Neural cell (in vitro differentiated cells): Measurements from ENCODE around the gene RAB11FIP5.

ENCODE experiments used
- CTCF ChIP-seq: fragments of 450-650 bp; IDR thresholded peaks from 2 replicates; pipeline ENCODE4 v1.5.1; 2014; ENCODE audit warnings: antibody characterized with exemption, mild to moderate bottlenecking, moderate library complexity; ENCODE audit not compliant: poor library complexity, severe bottlenecking
- EZH2 ChIP-seq: fragments of 200-600, 300-800 bp; shearing (Covaris generic), sonication (generic); IDR thresholded peaks from 2 replicates; pipeline ENCODE4 v1.6.1; 2014; ENCODE audit warnings: antibody characterized with exemption, low read length, borderline replicate concordance, mild to moderate bottlenecking; ENCODE audit not compliant: insufficient read depth, poor library complexity, severe bottlenecking

GRCh38 chr2:73101626-73102256, 11.0 kb downstream of the RAB11FIP5 start:
- TF ChIP-seq EZH2 (no peak), CTCF (no peak)
